AG04450 (cell line): ENCODE results near the gene RBM39. TPM values are rescaled to one million over a fixed set of nuclear protein-coding genes. Genes with fewer than 3 reads are reported as not detected.

Source experiments
- CTCF ChIA-PET: fragments of 300-600, 350-600 bp; formaldehyde crosslinking; extraction: SDS; loops from one replicate; lab custom pipeline; 2022; ENCODE audit warnings: antibody characterized with exemption, inconsistent platforms; lab: Charles Lee
- POLR2A ChIA-PET: fragments of 350-600 bp; formaldehyde crosslinking; extraction: SDS; loops from one replicate; lab custom pipeline; 2021; ENCODE audit warnings: antibody characterized with exemption, inconsistent platforms; lab: Yijun Ruan, JAX
- DNase-seq: peaks from one replicate; pipeline ENCODE4 v3.0.0-alpha.2; 2011; ENCODE audit warnings: low read depth, low spot score
- H3K27ac ChIP-seq: one replicate; pipeline ENCODE4 v1.5.1; 2012; ENCODE audit warnings: low read depth, low read length, control low read depth
- H3K27me3 ChIP-seq: one replicate; pipeline ENCODE4 v1.6.0; 2012; ENCODE audit warnings: low read length; ENCODE audit not compliant: control insufficient read depth, insufficient read depth
- H3K4me3 ChIP-seq: 2 replicates; pipeline ENCODE4 v1.5.1; 2011; ENCODE audit warnings: mild to moderate bottlenecking, low read depth, low read length, control low read depth
- H3K9me3 ChIP-seq: 2 replicates; pipeline ENCODE4 v1.5.1; 2012; ENCODE audit warnings: low read length; ENCODE audit not compliant: control insufficient read depth, insufficient read depth
- polyA plus RNA-seq: library from polyadenylated mRNA; depleted of rRNA; stranded (reverse); fragments of >200 nt; gene quantifications from 2 replicates; pipeline ENCODE4 v1.2.3, GENCODE V29; 2011
- TF ChIP-seq, protein P1 (sequence below): IDR thresholded peaks from 2 replicates; pipeline ENCODE4 v1.5.1; 2011; ENCODE audit warnings: low read depth, low read length, control low read depth, inconsistent platforms

RBM39 gene
- polyA plus RNA-seq, 1 experiment: 144 TPM

DNA sequence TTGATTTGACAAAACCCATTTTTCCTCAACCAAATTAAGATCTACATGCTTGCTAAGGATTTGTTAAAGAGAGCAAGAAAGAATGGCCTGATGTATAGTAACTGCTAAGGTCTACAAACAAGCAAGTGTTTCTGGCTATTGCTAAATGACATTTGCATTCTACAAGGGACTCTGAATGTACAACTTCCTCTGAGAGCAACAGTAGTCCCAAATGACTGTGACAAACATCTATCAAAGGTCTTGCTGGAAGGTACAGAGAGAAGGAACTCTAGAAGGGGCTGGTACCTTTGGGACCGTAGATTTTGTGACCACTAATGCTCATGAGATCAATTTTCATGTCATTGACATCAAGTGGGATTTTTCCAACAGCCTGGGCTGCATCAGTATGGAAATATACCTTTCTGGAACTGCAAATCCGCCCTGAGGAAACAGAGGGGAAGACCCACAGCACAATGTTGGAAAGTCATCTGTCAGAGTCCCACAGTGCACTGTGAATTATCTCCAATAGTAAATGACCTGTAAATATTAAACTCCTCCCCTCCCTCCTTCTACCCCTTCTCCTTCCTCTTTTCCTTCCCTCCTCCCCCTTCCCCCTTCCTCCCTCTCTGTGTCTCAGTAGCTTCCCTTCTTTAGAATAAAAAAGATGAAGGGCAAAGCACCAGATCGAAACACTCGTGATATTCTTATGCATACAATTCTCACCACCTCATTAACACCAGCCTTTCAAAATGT lies 61.4 kb downstream of the RBM39 start:
- ChIA-PET CTCF (interaction anchor here (0.6 kb wide), 1 partner anchor 450 kb away, joined by 4 read pairs; no protein-coding TSS in a partner anchor), POLR2A (no interaction called here)
- H3K27me3 ChIP-seq: no peaks in the 10 kb centered on the region
- no peak overlapping the region for H3K27ac ChIP-seq
- DNase-seq: no peak
- H3K4me3 ChIP-seq: no peak overlapping the region
- no peaks in the 10 kb centered on the region for H3K9me3 ChIP-seq
- TF ChIP-seq, protein P1, sequence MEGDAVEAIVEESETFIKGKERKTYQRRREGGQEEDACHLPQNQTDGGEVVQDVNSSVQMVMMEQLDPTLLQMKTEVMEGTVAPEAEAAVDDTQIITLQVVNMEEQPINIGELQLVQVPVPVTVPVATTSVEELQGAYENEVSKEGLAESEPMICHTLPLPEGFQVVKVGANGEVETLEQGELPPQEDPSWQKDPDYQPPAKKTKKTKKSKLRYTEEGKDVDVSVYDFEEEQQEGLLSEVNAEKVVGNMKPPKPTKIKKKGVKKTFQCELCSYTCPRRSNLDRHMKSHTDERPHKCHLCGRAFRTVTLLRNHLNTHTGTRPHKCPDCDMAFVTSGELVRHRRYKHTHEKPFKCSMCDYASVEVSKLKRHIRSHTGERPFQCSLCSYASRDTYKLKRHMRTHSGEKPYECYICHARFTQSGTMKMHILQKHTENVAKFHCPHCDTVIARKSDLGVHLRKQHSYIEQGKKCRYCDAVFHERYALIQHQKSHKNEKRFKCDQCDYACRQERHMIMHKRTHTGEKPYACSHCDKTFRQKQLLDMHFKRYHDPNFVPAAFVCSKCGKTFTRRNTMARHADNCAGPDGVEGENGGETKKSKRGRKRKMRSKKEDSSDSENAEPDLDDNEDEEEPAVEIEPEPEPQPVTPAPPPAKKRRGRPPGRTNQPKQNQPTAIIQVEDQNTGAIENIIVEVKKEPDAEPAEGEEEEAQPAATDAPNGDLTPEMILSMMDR: no peak

DNA sequence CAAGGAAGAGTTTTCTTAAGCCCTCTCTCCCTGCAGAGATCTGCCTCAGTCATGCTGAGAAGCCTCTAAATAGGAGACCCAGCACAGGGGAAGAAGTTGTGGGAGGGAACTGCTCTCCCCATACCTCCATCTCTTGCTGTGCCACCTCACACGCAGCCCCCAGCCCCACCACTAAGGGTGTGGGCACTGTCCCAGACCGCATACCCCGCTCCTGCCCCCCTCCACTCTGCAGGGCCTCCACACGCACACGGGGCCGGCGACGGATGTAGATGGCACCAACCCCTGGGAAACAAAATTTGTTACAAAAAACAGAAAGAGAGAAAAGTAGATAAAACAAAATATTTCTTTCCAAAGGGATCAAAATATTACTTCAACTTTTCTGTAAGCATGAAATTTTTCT lies 67.1 kb downstream of the RBM39 start:
- Histone ChIP-seq H3K4me3 (no peak overlapping the region), H3K27ac (no peak overlapping the region), H3K27me3 (no peaks in the 10 kb centered on the region), H3K9me3 (no peaks in the 10 kb centered on the region)
- CTCF ChIA-PET: no interaction called here
- DNase-seq: no peak
- POLR2A ChIA-PET: no interaction called here
- TF ChIP-seq, protein P1: no peak

DNA sequence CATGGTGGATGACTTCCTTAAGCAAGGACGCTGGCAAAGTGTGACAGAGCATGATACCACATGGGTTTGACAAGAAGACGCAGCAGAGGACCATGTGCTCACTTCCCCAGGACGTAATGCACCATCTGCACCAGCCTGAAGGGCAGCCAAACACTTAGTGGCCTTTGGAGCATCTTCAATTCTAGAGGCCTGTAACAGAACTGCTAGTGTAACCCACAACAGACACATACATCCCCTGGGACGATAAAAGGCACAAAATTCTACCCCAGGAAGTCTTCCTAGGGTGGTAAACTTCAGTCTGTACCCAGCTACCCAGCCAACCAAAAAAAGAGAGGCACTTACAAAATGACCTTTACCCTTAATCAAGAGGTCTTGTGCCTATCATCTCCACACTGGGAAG lies 68.2 kb downstream of the RBM39 start:
- H3K9me3 ChIP-seq: no peaks in the 10 kb centered on the region
- TF ChIP-seq, protein P1: no peak
- POLR2A ChIA-PET: no interaction called here
- no peak overlapping the region for H3K4me3 ChIP-seq
- no peaks in the 10 kb centered on the region for H3K27me3 ChIP-seq
- no peak for DNase-seq
- CTCF ChIA-PET: no interaction called here
- peak overlapping the region; percentile 2 for H3K27ac ChIP-seq

DNA sequence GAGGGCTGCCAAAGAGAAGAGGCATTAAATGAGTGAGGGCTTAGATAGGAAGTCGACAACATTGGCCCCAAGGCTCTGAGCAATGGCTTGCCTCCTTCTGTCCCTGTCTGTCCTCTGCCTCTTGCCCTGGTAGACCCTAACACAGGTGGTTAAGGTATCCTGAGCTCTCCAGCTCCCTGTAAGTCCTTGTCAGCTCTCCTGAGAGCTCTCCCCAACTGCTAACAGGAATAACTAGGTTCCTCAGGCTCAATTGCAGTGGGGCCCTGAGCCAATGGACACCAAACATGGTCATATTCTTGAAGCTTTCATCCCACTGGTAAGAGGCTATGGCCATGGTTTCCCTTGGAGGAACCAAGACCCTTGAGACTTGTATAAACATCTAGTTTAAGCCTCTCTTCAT lies 72.4 kb downstream of the RBM39 start:
- DNase-seq: no peak
- Histone ChIP-seq H3K27me3 (no peaks in the 10 kb centered on the region), H3K9me3 (peaks cover 3% of the 10 kb centered on the region; the same call in 1 of the 2 replicates), H3K27ac (no peak overlapping the region), H3K4me3 (no peak overlapping the region)
- TF ChIP-seq, protein P1: no peak
- ChIA-PET CTCF (interaction anchor here (0.9 to 1.9 kb wide), 2 partner anchors 157 to 285 kb away, joined by 3 to 5 read pairs; partner anchors contain the start of gene SCAND1), POLR2A (no interaction called here)

DNA sequence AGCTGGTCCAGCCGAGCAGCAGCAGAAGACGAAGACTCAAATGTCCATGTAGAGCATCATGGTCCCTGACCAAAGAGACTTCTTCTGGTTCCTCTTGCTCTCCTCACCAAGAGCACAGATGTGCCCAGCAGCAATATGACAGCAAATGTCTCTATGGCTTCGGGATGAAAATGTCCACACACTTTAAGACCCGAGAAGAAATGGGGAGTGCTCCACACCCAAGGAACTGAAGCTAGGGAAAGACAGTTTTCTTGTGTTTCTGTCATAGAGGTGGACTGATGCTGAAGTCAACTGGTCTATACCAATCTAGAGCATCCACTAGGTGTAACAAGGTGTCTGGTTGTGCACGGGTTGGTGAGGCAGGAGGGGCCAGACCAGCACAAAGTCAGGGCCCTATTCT lies 72.8 kb downstream of the RBM39 start:
- POLR2A ChIA-PET: no interaction called here

More for the DNA sequence above, 72.8 kb downstream of the RBM39 start:
- DNase-seq: no peak
- TF ChIP-seq, protein P1: no peak
- H3K27ac ChIP-seq: no peak overlapping the region
- no peak overlapping the region for H3K4me3 ChIP-seq
- peaks cover 3% of the 10 kb centered on the region; the same call in 1 of the 2 replicates for H3K9me3 ChIP-seq
- CTCF ChIA-PET: interaction anchor here (1.9 kb wide), 1 partner anchor 157 kb away, joined by 5 read pairs; no protein-coding TSS in a partner anchor
- H3K27me3 ChIP-seq: no peaks in the 10 kb centered on the region
